ENCODE data around the gene PPP1R9B.

Gene PPP1R9B

GRCh38 chr17:50172936-50173334, 22.5 kb upstream of the PPP1R9B start:
- no peak for FAIRE-seq

GRCh38 chr17:50172130-50172529, 21.7 kb upstream of the PPP1R9B start:
- no peak for FAIRE-seq

GRCh38 chr17:50171371-50172071, 21.0 kb upstream of the PPP1R9B start:
- no peak for FAIRE-seq

- no peak for FAIRE-seq
Measured at GRCh38 chr17:50170662-50171370, 20.3 kb upstream of the PPP1R9B start.

- FAIRE-seq = no peak
Measured at GRCh38 chr17:50169881-50170459, 19.5 kb upstream of the PPP1R9B start.

GRCh38 chr17:50169121-50169764, 18.8 kb upstream of the PPP1R9B start:
- FAIRE-seq = no peak

- no peak for FAIRE-seq
Measured at GRCh38 chr17:50168319-50168718, 17.8 kb upstream of the PPP1R9B start.

GRCh38 chr17:50167371-50167770, 16.9 kb upstream of the PPP1R9B start:
- no peak for FAIRE-seq

- no peak for FAIRE-seq
Measured at GRCh38 chr17:50166518-50167181, 16.2 kb upstream of the PPP1R9B start.

GRCh38 chr17:50165867-50166517, 15.5 kb upstream of the PPP1R9B start, which contains the start of gene SGCA:
Gene SGCA (plus strand): TSS chr17:50166005. CDS start chr17:50166041, 36 bp downstream.
- no peak for FAIRE-seq

- FAIRE-seq = no peak
Measured at GRCh38 chr17:50165466-50165865, 15.0 kb upstream of the PPP1R9B start.

GRCh38 chr17:50165066-50165465, 14.6 kb upstream of the PPP1R9B start:
- FAIRE-seq = no peak

- no peak for FAIRE-seq
Measured at GRCh38 chr17:50164697-50164988, 14.2 kb upstream of the PPP1R9B start.

GRCh38 chr17:50163843-50164696, 13.6 kb upstream of the PPP1R9B start:
- no peak for FAIRE-seq

- FAIRE-seq = no peak
Measured at GRCh38 chr17:50162466-50163254, 12.2 kb upstream of the PPP1R9B start.

GRCh38 chr17:50161911-50162288, 11.4 kb upstream of the PPP1R9B start:
- FAIRE-seq = no peak

GRCh38 chr17:50161023-50161910, 10.8 kb upstream of the PPP1R9B start:
- no peak for FAIRE-seq

GRCh38 chr17:50157891-50158290, 7.4 kb upstream of the PPP1R9B start:
- no peak for FAIRE-seq

- FAIRE-seq = no peak
Measured at GRCh38 chr17:50155115-50155819, 4.8 kb upstream of the PPP1R9B start.

Measured in islet of Langerhans (tissue), 1 donor.